Spleen (tissue), 11 donors: Measurements from ENCODE around the gene SLC25A51. TPM values are rescaled to one million over a fixed set of nuclear protein-coding genes. Genes with fewer than 3 reads are reported as not detected.

Source experiments
- DNase-seq: peaks from one replicate; pipeline ENCODE4 v3.0.0-alpha.2; 2020
- H3K27ac ChIP-seq, 8 donors: fragments of 200-600 bp; sonication (generic) in 7 of 8; 1 replicate in 4 of 8; 2 replicates in 4 of 8; pipeline versions ENCODE4 v1.5.0 to v1.8.0; 2016 to 2021; ENCODE audit warnings: inconsistent platforms in 4 of 8, mild to moderate bottlenecking in 4 of 8, moderate library complexity in 1 of 8
- H3K27me3 ChIP-seq, 7 donors: fragments of 200-600 bp; sonication (generic) in 6 of 7; replicated peaks in 1 of 7; 1 replicate in 4 of 7; 2 replicates in 3 of 7; pipeline versions ENCODE4 v1.5.0 to v1.8.0; 2016 to 2021; ENCODE audit warnings: inconsistent platforms in 3 of 7, mild to moderate bottlenecking in 1 of 7
- H3K36me3 ChIP-seq, 6 donors: fragments of 200-600 bp; sonication (generic) in 5 of 6; 1 replicate in 4 of 6; 2 replicates in 2 of 6; pipeline versions ENCODE4 v1.5.0 to v1.8.0; 2016 to 2021; ENCODE audit warnings: inconsistent platforms in 2 of 6
- H3K4me1 ChIP-seq, 6 donors: fragments of 200-600 bp; sonication (generic) in 5 of 6; 1 replicate in 3 of 6; 2 replicates in 3 of 6; pipeline versions ENCODE4 v1.5.0 to v1.8.0; 2016 to 2021; ENCODE audit warnings: inconsistent platforms in 3 of 6
- H3K4me3 ChIP-seq, 8 donors: fragments of 200-600 bp; sonication (generic) in 7 of 8; 1 replicate in 4 of 8; 2 replicates in 4 of 8; pipeline versions ENCODE4 v1.5.0 to v1.8.0; 2016 to 2021; ENCODE audit warnings: inconsistent platforms in 4 of 8, mild to moderate bottlenecking in 4 of 8, moderate library complexity in 2 of 8
- H3K9me3 ChIP-seq, 8 donors: fragments of 200-600 bp; sonication (generic) in 7 of 8; 1 replicate in 4 of 8; 2 replicates in 4 of 8; pipeline versions ENCODE4 v1.5.0 to v1.8.0; 2016 to 2021; ENCODE audit warnings: inconsistent platforms in 4 of 8
- CTCF ChIP-seq, 11 experiments: fragments of 200-600 bp in 7 of 11; fragments of 450-650 bp in 4 of 11; sonication (generic) in 4 of 11; IDR thresholded peaks in 8 of 11; conservative IDR thresholded peaks in 3 of 11; 1 replicate in 7 of 11; 2 replicates in 4 of 11; pipeline versions ENCODE4 v1.4.0 to v1.8.0; 2016 to 2021; ENCODE audit warnings: antibody characterized with exemption in 11 of 11, inconsistent platforms in 4 of 11, mild to moderate bottlenecking in 1 of 11
- POLR2A ChIP-seq, 3 donors: fragments of 450-650 bp; IDR thresholded peaks; one replicate each; pipeline ENCODE4 v1.5.1; 2017; ENCODE audit warnings: antibody characterized with exemption in 3 of 3, mild to moderate bottlenecking in 1 of 3
- POLR2AphosphoS5 ChIP-seq, 3 donors: sonication (generic); formaldehyde crosslinking; IDR thresholded peaks; one replicate each; pipeline ENCODE4 v1.5.1; 2017; ENCODE audit warnings: antibody characterized with exemption in 3 of 3
- WGBS, 5 donors: extraction: QIAGEN DNeasy Blood & Tissue Kit in 3 of 5; methylation state at CpG; one replicate each; pipeline versions ENCODE4 v1.1.5 to v1.1.7; 2013 to 2018; 5-methylcytosine and 5-hydroxymethylcytosine counted together
- intact Hi-C: fragments of 100-400 bp; cut with DNase I; formaldehyde crosslinking; loops from one replicate; pipeline ENCODE4 v1.15.0; 2023; ENCODE audit warnings: low total_unique reads
- polyA plus RNA-seq, 3 donors: library from polyadenylated mRNA; stranded (reverse); fragments of 200-250 nt; gene quantifications; one replicate each; pipeline ENCODE4 v1.2.1, GENCODE V29; 2013
- total RNA-seq, 7 donors: library from RNA; depleted of rRNA in 3 of 7; stranded (reverse); fragments of >200 nt in 3 of 7; fragmentation: NEBNext Ultra II Directional in 4 of 7; extraction: Animal tissue kit (Norgen Biotek cat#: 25700) in 4 of 7; gene quantifications; one replicate each; pipeline versions ENCODE4 v1.1.0 to v1.2.1, GENCODE V29; 2016 to 2021
- donor health status: healthy with polysubstance abuse.
- donor health status: DM: no; HTN: no; CAD: no; lungs with moderate emphysema.
- donor health status: DM: no; HTN: no; CAD: no.
- donor health status: Bipolar disorder and iron deficiency.
- donor health status: healthy.
- donor health status: DM: no; HTN: no; CAD: no.
- donor health status: DM: yes; HTN: yes; CAD: no.

The SLC25A51 gene
- total and polyA plus RNA-seq, 10 donors = 3.7 to 36.9 (median 25.4) TPM

- Histone ChIP-seq H3K36me3 (no peaks in the 10 kb centered on the region), H3K27ac (no peak overlapping the region), H3K4me1 (peaks cover 5 to 59% (median 22%) of the 10 kb centered on the region in 6 donors), H3K9me3 (no peaks in the 10 kb centered on the region), H3K27me3 (no peaks in the 10 kb centered on the region), H3K4me3 (no peak overlapping the region)
- no peak for TF ChIP-seq CTCF (IDR thresholded peaks at IDR 0.05 in 8 of 11, conservative IDR thresholded peaks at IDR 0.05 in 3 of 11)
- TF ChIP-seq POLR2A (IDR thresholded peaks at IDR 0.05) = no peak
- TF ChIP-seq POLR2AphosphoS5 (IDR thresholded peaks at IDR 0.05) = no peak
- 74 to 93% (median 83%) methylated on average over 9 to 11 of the region's 11 CpGs for WGBS, 5 donors
- peak; percentile 64 for DNase-seq
- intact Hi-C loops = loop anchor here (5.0 to 10.0 kb wide), 4 partner anchors 152 to 450 kb away; partner anchors contain the start of gene SHB
These were observed 10.9 kb upstream of the SLC25A51 start for GRCh38 chr9:37914701-37915358.

- Histone ChIP-seq H3K27me3 (no peaks in the 10 kb centered on the region), H3K27ac (no peak overlapping the region), H3K9me3 (no peaks in the 10 kb centered on the region), H3K4me3 (no peak overlapping the region), H3K36me3 (no peaks in the 10 kb centered on the region), H3K4me1 (peaks cover 5 to 65% (median 22%) of the 10 kb centered on the region in 6 donors)
- TF ChIP-seq POLR2A (IDR thresholded peaks at IDR 0.05) (no peak), CTCF (IDR thresholded peaks at IDR 0.05 in 8 of 11, conservative IDR thresholded peaks at IDR 0.05 in 3 of 11) (no peak), POLR2AphosphoS5 (IDR thresholded peaks at IDR 0.05) (no peak)
- 77 to 86% (median 86%) methylated on average over 8 of the region's 8 CpGs for WGBS, 5 donors
- peak; percentile 77 for DNase-seq
- intact Hi-C loops = loop anchor here (5.0 to 10.0 kb wide), 4 partner anchors 153 to 451 kb away; partner anchors contain the start of gene SHB
These were observed 10.2 kb upstream of the SLC25A51 start for GRCh38 chr9:37914154-37914551.

GRCh38 chr9:37913480-37914153 lies 9.7 kb upstream of the SLC25A51 start:
- peak overlapping the region in 1 of 8 donors; percentile 23 for H3K4me3 ChIP-seq
- intact Hi-C loops = loop anchor here (5.0 to 10.0 kb wide), 4 partner anchors 154 to 451 kb away; partner anchors contain the start of gene SHB
- peaks cover 5 to 68% (median 22%) of the 10 kb centered on the region in 6 donors for H3K4me1 ChIP-seq
- no peaks in the 10 kb centered on the region for H3K27me3 ChIP-seq
- TF ChIP-seq POLR2A (IDR thresholded peaks at IDR 0.05) (no peak), CTCF (IDR thresholded peaks at IDR 0.05 in 8 of 11, conservative IDR thresholded peaks at IDR 0.05 in 3 of 11) (peak; percentile 96 to 99 (median 98)), POLR2AphosphoS5 (IDR thresholded peaks at IDR 0.05) (peak in 1 of 3 donors; percentile 47)
- H3K36me3 ChIP-seq = no peaks in the 10 kb centered on the region
- 51 to 60% (median 54%) methylated on average over 10 to 11 of the region's 11 CpGs for WGBS, 5 donors
- H3K9me3 ChIP-seq = no peaks in the 10 kb centered on the region
- H3K27ac ChIP-seq = peak overlapping the region in 3 of 8 donors; percentile 19 to 71 (median 52)
- DNase-seq = peak; percentile 85

- Histone ChIP-seq H3K4me1 (peaks cover 0 to 57% (median 11%) of the 10 kb centered on the region in 6 donors), H3K36me3 (no peaks in the 10 kb centered on the region), H3K4me3 (peak overlapping the region in 1 of 8 donors; percentile 28), H3K27ac (peak overlapping the region in 4 of 8 donors; percentile 10 to 70 (median 52)), H3K9me3 (no peaks in the 10 kb centered on the region), H3K27me3 (no peaks in the 10 kb centered on the region)
- intact Hi-C loops = loop anchor here (5.0 to 10.0 kb wide), 4 partner anchors 156 to 454 kb away; partner anchors contain the start of gene SHB
- WGBS, 5 donors = 48 to 87% (median 66%) methylated on average over 6 of the region's 6 CpGs
- TF ChIP-seq POLR2A (IDR thresholded peaks at IDR 0.05) = no peak
- peak in 1 of 3 donors; percentile 43 for TF ChIP-seq POLR2AphosphoS5 (IDR thresholded peaks at IDR 0.05)
- DNase-seq = peak; percentile 54
These were observed 7.3 kb upstream of the SLC25A51 start for GRCh38 chr9:37911271-37911681.
